ENCODE data around the gene ZSWIM8. TPM values are rescaled to one million over a fixed set of nuclear protein-coding genes. Genes with fewer than 3 reads are reported as not detected.

ZSWIM8 gene
- total and polyA plus RNA-seq, 2 experiments from 2014 or later, result 101 to 103 TPM

DNA sequence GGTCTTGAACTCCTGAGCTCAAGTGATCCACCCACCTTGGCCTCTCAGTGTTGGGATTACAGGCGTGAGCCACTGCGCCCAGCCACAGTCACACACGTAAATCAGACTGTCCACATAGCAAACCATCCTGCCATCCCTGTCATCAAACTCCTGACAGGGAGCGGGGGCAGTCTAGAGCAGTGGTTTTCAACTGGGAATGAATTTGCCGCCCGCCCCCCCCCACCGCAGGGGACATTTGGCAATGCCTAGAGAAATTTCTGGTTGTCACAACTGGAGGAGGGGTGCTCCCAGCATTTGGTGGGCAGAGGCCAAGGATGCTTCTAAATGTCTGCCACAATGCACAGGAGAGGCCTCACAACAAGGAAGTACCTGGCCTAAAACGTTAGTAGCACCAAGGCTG is 64.8 kb downstream of the ZSWIM8 start:
- Histone ChIP-seq H3K9me3 (ENCODE audit: low read depth) (no peaks in the 10 kb centered on the region), H3K4me2 (no peak overlapping the region), H3K36me3 (replicated peaks; ENCODE audit: insufficient read depth, low read depth) (no peaks in the 10 kb centered on the region), H2AFZ (no peak overlapping the region), H3K79me2 (no peaks in the 10 kb centered on the region), H3K4me1 (ENCODE audit: insufficient read depth) (peaks cover 8% of the 10 kb centered on the region), H3K9me2 (replicated peaks; ENCODE audit: insufficient read depth) (no peaks in the 10 kb centered on the region), H3K4me3 (no peak overlapping the region), H3K27ac (no peak overlapping the region), H3K27me3 (no peaks in the 10 kb centered on the region), H4K20me1 (ENCODE audit: insufficient read depth, poor library complexity, severe bottlenecking) (peaks cover 4% of the 10 kb centered on the region)
- 96% methylated on average over 8 of the region's 8 CpGs for WGBS (ENCODE audit: low lambda C conversion rate, missing lambda C conversion rate)
- TF ChIP-seq EZH2 (IDR thresholded peaks at IDR 0.05; ENCODE audit: borderline replicate concordance), result no peak
- TF ChIP-seq, protein P1, sequence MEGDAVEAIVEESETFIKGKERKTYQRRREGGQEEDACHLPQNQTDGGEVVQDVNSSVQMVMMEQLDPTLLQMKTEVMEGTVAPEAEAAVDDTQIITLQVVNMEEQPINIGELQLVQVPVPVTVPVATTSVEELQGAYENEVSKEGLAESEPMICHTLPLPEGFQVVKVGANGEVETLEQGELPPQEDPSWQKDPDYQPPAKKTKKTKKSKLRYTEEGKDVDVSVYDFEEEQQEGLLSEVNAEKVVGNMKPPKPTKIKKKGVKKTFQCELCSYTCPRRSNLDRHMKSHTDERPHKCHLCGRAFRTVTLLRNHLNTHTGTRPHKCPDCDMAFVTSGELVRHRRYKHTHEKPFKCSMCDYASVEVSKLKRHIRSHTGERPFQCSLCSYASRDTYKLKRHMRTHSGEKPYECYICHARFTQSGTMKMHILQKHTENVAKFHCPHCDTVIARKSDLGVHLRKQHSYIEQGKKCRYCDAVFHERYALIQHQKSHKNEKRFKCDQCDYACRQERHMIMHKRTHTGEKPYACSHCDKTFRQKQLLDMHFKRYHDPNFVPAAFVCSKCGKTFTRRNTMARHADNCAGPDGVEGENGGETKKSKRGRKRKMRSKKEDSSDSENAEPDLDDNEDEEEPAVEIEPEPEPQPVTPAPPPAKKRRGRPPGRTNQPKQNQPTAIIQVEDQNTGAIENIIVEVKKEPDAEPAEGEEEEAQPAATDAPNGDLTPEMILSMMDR (IDR thresholded peaks at IDR 0.05; ENCODE audit: poor library complexity), result no peak
- DNase-seq (ENCODE audit: low spot score), result no peak

DNA sequence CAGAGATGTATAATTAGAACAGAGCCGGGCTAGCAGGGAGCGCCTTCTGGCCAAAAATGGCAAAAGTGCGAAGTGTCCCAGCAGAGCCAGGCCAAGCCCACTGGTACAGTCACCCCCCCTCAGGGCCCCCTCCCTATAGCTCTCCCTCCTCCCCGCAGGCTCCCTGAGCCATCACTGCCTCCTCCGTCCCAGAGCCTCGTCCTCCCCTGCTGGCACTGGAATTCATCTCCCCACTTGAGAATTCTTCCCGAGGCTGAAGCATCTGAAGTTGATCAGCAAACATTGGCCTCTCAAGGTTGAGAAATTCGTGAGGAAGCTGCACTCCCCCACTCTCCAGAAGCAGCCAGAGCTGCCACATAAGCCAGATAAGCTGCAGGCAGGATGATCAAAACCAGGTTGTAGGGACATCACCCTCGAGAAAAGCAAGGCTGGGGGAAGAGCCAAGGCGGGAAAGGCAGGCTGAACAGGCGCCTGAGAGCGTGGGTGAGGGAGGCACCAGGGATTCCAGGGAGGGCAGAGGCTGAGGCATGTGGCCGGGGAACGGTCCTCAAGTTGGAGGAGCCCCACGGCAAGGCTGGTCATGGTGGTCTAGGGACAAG is 65.6 kb downstream of the ZSWIM8 start:
- Histone ChIP-seq H3K9me2 (replicated peaks; ENCODE audit: insufficient read depth) (no peaks in the 10 kb centered on the region), H2AFZ (no peak overlapping the region), H3K27ac (no peak overlapping the region), H3K4me1 (ENCODE audit: insufficient read depth) (peaks cover 8% of the 10 kb centered on the region), H3K79me2 (no peaks in the 10 kb centered on the region), H3K36me3 (replicated peaks; ENCODE audit: insufficient read depth, low read depth) (no peaks in the 10 kb centered on the region), H4K20me1 (ENCODE audit: insufficient read depth, poor library complexity, severe bottlenecking) (peaks cover 4% of the 10 kb centered on the region), H3K4me2 (no peak overlapping the region), H3K4me3 (no peak overlapping the region), H3K9me3 (ENCODE audit: low read depth) (no peaks in the 10 kb centered on the region), H3K27me3 (no peaks in the 10 kb centered on the region)
- peak; percentile 39 for DNase-seq (ENCODE audit: low spot score)
- TF ChIP-seq, protein P1 (IDR thresholded peaks at IDR 0.05; ENCODE audit: poor library complexity), result no peak
- TF ChIP-seq EZH2phosphoT487 (IDR thresholded peaks at IDR 0.05; ENCODE audit: low read depth, severe bottlenecking, unreplicated experiment), result no peak
- TF ChIP-seq EZH2 (IDR thresholded peaks at IDR 0.05; ENCODE audit: borderline replicate concordance), result no peak
- WGBS (ENCODE audit: low lambda C conversion rate, missing lambda C conversion rate), result 50% methylated on average over 14 of the region's 15 CpGs

Small RNA genes within 50 kb of the gene (small RNA-seq; reads per million reads assigned to genes)
- not detected for gene AC022400.4
- not detected for gene AC022400.9
- gene ZSWIM8-AS1, result not detected

Other genes starting within 250 kb of the ZSWIM8 start
- gene USP54, start 194.3 kb upstream of the ZSWIM8 start, total RNA-seq, result 61.6 and 83.4 TPM in 2 replicates
- gene USP54, start 194.3 kb upstream of the ZSWIM8 start, polyA plus RNA-seq, result 13.2 and 19.4 TPM in 2 replicates
- 0.20 and 0.50 TPM in 2 replicates for gene MYOZ1, start 144.1 kb upstream of the ZSWIM8 start, total RNA-seq
- gene MYOZ1, start 144.1 kb upstream of the ZSWIM8 start, polyA plus RNA-seq, result 0.44 and 1.3 TPM in 2 replicates
- not detected in 2 replicates for gene SYNPO2L, start 129.6 kb upstream of the ZSWIM8 start, total RNA-seq
- gene SYNPO2L, start 129.6 kb upstream of the ZSWIM8 start, polyA plus RNA-seq, result 0.40 TPM in 1 of 2 replicates, not detected in the other
- 3.6 and 5.5 TPM in 2 replicates for gene AGAP5, start 87.5 kb upstream of the ZSWIM8 start, total RNA-seq
- gene AGAP5, start 87.5 kb upstream of the ZSWIM8 start, polyA plus RNA-seq, result 1.9 and 2.4 TPM in 2 replicates
- 59.4 and 60.2 TPM in 2 replicates for gene SEC24C, start 41.2 kb upstream of the ZSWIM8 start, total RNA-seq
- 46.8 and 47.6 TPM in 2 replicates for gene SEC24C, start 41.2 kb upstream of the ZSWIM8 start, polyA plus RNA-seq
- gene CHCHD1, start 3.6 kb upstream of the ZSWIM8 start, total RNA-seq, result 45.3 and 59.1 TPM in 2 replicates
- 86.1 and 95.2 TPM in 2 replicates for gene CHCHD1, start 3.6 kb upstream of the ZSWIM8 start, polyA plus RNA-seq
- 10.7 and 29.9 TPM in 2 replicates for gene NDST2, start 26.0 kb downstream of the ZSWIM8 start, total RNA-seq
- gene NDST2, start 26.0 kb downstream of the ZSWIM8 start, polyA plus RNA-seq, result 21.1 and 24.9 TPM in 2 replicates
- 22.5 and 25.0 TPM in 2 replicates for gene CAMK2G, start 88.9 kb downstream of the ZSWIM8 start, total RNA-seq
- gene CAMK2G, start 88.9 kb downstream of the ZSWIM8 start, polyA plus RNA-seq, result 5.2 and 5.9 TPM in 2 replicates
- 2.8 and 5.2 TPM in 2 replicates for gene PLAU, start 125.5 kb downstream of the ZSWIM8 start, total RNA-seq
- gene PLAU, start 125.5 kb downstream of the ZSWIM8 start, polyA plus RNA-seq, result 10.4 and 11.1 TPM in 2 replicates
- 77.3 and 93.4 TPM in 2 replicates for gene VCL, start 212.5 kb downstream of the ZSWIM8 start, total RNA-seq
- gene VCL, start 212.5 kb downstream of the ZSWIM8 start, polyA plus RNA-seq, result 60.8 and 64.0 TPM in 2 replicates

All from hepatocyte (in vitro differentiated cells).